Measurements from ENCODE around the gene PRPF4.
"Not testable (repeated sequence)": the region's sequence is repeated elsewhere in the genome, so short reads cannot be mapped to it uniquely, and the experiment has no call there.

Gene PRPF4

DNA sequence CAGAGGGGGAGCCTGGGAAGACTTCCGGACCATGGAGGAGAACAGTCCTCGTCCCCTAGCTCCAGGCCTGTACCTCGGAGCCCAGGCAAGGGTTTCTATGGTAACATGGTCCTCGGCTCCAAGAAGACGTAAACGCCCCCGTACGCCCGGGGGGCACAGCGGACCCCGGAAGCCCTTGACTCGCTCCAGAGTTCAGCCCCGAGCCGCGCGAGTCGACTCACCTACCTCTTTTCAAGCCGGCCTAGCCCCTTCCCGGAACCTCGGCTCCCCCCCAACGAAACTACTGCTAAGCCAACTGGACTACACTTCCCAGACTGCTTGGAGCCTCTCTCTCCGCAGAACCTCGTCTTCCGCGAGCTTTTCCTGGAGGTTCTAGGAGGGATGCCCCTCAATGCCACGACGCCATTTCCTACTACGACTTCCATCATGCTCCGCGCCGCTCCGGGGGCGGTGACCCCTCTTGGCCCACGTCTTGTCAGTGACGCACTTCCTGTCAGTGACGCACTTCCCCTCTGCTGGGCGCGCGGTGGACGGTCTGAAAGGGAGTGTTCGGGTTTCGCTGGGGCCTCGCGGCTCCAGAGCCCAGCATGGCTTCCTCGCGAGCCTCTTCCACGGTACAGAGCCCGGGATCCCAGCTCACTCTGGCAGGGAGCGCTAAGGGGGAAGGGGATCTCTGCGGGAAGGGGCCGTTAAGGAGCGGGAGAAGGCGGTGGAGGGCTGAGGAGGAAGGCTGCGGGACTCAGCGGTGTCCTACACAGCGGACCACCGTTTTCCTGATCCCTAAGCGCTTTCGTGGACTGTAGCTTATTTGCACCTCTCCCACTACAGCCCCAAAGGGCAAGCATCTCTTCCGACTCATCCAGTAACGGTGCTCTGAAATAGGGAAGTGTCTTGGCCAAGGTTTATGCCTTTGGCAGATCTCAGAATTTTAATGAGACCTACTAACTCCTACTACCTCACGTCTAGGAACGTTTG, at the start of gene PRPF4, which contains the start of gene CDC26:
Gene PRPF4, plus strand, starts transcription at position 502 of the 975 bp plus-strand sequence. Its CDS starts 86 bp downstream, at position 588.
Gene CDC26, minus strand, starts transcription at position 416 of the 975 bp plus-strand sequence. CDS start 3,065 bp downstream, outside the sequence.
- TF ChIP-seq ZFX (IDR thresholded peaks at IDR 0.05; ENCODE audit: borderline replicate concordance) = no peak
- TF ChIP-seq, protein P1, sequence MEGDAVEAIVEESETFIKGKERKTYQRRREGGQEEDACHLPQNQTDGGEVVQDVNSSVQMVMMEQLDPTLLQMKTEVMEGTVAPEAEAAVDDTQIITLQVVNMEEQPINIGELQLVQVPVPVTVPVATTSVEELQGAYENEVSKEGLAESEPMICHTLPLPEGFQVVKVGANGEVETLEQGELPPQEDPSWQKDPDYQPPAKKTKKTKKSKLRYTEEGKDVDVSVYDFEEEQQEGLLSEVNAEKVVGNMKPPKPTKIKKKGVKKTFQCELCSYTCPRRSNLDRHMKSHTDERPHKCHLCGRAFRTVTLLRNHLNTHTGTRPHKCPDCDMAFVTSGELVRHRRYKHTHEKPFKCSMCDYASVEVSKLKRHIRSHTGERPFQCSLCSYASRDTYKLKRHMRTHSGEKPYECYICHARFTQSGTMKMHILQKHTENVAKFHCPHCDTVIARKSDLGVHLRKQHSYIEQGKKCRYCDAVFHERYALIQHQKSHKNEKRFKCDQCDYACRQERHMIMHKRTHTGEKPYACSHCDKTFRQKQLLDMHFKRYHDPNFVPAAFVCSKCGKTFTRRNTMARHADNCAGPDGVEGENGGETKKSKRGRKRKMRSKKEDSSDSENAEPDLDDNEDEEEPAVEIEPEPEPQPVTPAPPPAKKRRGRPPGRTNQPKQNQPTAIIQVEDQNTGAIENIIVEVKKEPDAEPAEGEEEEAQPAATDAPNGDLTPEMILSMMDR (IDR thresholded peaks at IDR 0.05) = no peak

GRCh38 chr9:113227436-113227835, 48.0 kb upstream of the PRPF4 start:
- no peak for TF ChIP-seq ZFX (IDR thresholded peaks at IDR 0.05; ENCODE audit: borderline replicate concordance)
- TF ChIP-seq, protein P1 (IDR thresholded peaks at IDR 0.05) = no peak

More for the DNA sequence above, at the start of gene PRPF4, which contains the start of gene CDC26:
- H3K27ac ChIP-seq = peak within 1 kb of the TSS; percentile 73

DNA sequence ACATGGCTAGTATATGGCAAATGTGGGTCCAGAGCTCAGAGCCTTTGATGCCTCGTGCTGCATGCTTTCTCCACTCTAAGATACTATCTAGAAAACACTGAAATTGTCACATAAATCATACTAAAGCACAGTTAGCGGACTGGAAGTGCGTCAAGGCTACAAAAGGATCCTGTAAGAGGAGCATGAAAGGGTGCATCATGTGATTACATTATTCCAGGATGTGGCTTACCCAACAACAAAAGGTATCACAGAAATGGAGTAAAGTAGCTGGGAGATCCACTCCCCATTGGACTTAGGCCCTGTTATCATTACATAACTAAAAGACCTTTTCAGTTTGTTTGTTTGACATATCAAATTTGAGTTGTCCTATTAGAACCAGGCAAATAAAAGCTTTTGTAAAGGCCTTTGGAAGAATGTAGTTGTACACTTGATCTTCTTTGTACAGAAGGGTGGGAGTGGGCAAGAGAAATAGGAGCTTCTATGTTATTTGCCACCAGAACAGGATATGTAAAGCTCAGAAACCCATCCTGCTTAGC, 47.3 kb upstream of the PRPF4 start:
- TF ChIP-seq, protein P1 (IDR thresholded peaks at IDR 0.05) = no peak
- TF ChIP-seq ZFX (IDR thresholded peaks at IDR 0.05; ENCODE audit: borderline replicate concordance) = no peak
- no peak overlapping the region for H3K27ac ChIP-seq

More at GRCh38 chr9:113227436-113227835, 48.0 kb upstream of the PRPF4 start:
- H3K27ac ChIP-seq = no peak overlapping the region

- no peak for TF ChIP-seq ZFX (IDR thresholded peaks at IDR 0.05; ENCODE audit: borderline replicate concordance)
- TF ChIP-seq, protein P1 (IDR thresholded peaks at IDR 0.05) = no peak
- H3K27ac ChIP-seq = no peak overlapping the region
Measured at GRCh38 chr9:113231701-113232100, 43.8 kb upstream of the PRPF4 start.

DNA sequence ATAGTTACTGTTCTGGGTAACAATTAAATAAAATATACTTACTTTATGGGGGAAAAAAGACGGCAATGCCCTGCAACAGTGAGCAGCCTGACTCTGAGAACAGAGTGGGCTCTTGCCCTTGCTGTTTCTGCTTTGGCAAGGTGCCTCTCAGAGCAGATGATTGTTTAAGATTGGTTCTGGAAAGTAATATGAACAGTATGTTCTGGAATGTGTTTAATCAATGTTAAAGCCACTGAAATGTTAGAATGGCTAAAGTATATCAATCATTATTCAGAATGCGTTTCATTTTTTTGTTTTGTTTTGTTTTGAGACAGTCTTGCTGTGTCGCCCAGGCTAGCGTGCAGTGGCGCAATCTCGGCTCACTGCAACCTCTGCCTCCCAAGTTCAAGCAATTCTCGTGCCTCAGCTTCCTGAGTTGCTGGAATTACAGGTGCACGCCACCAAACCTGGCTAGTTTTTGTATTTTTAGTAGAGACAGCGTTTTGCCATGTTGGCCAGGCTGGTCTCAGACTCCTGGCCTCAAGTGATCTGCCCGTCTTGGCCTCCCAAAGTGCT, 39.7 kb upstream of the PRPF4 start:
- H3K27ac ChIP-seq = not testable (repeated sequence)

DNA sequence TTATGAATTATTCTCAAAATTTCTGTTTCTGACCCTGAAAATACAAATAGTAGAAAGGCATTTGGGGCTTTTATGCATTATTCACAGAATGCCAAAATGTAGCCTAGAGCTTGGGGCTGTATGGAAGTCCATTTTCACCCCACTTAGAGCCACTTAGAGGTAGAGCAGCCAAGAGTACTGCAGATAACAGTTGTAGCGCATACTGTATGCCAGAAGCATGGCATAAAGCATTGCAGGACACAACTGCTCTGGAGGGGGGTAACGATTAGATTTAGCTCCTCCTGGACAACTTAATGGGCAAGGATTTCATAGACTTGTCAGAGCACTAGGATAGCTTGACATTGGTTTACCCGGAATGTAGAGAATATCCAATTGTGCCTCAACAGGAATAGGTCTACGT, 38.4 kb upstream of the PRPF4 start:
- no peak overlapping the region for H3K27ac ChIP-seq
- TF ChIP-seq, protein P1 (IDR thresholded peaks at IDR 0.05) = no peak
- TF ChIP-seq ZFX (IDR thresholded peaks at IDR 0.05; ENCODE audit: borderline replicate concordance) = no peak

DNA sequence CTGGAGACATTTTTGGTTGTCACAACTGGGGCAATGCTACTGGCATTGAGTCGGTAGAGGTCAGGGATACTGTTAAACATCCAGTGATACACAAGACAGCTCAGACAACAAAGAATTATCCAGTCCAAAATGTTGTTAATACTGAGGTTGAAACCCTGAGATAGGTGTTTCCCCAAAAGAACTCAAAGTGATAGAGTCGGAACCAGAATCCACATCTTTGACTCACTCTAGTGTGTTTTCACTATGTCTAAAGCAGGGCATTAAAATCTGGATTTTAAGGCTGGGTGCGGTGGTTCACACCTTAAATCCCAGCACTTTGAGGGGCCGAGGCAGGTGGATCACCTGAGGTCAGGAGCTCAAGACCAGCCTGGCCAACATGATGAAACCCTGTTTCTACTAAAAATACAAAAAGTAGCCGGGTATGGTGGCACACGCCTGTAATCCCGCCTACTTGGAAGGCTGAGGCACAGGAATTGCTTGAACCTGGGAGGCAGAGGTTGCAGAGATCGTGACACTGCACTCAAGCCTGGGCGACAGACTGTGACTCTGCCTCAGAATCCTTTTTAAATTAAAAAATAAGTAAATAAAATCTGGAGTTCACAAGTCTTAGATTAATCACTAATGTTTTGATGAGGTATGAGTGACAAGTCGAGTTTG, 37.1 kb upstream of the PRPF4 start:
- no peak overlapping the region for H3K27ac ChIP-seq
- TF ChIP-seq, protein P1 (IDR thresholded peaks at IDR 0.05) = no peak
- no peak for TF ChIP-seq ZFX (IDR thresholded peaks at IDR 0.05; ENCODE audit: borderline replicate concordance)
